Measurements from ENCODE around the gene ESAM. TPM values are rescaled to one million over a fixed set of nuclear protein-coding genes. Genes with fewer than 3 reads are reported as not detected.
A peak's percentile ranks its signal among the peaks of the same experiment; 100 is the strongest.

Gene ESAM
- polyA plus RNA-seq, 3 donors: 0.18 to 0.74 (median 0.49) TPM

- H2AFZ ChIP-seq (ENCODE audit: insufficient read depth, low read depth, low read length, poor library complexity, severe bottlenecking): no peak overlapping the region
- no CpG with 5 or more reads among the region's 3 CpGs for WGBS (ENCODE audit: insufficient coverage)
- H3K27ac Mint-ChIP-seq: no peak overlapping the region
- intact Hi-C loops (cut with micrococcal nuclease): loop anchor here in 1 of 2 donors (5.0 kb wide), 1 partner anchor 133 kb away; the partner anchor contains the start of genes SIAE and SPA17
- H3K27me3 ChIP-seq (ENCODE audit: control insufficient read depth in 2 of 2, insufficient read depth in 2 of 2, low read length in 2 of 2): peaks cover 11 to 33% of the 10 kb centered on the region in 2 donors
- H3K36me3 Mint-ChIP-seq: no peaks in the 10 kb centered on the region
- H3K4me1 Mint-ChIP-seq: peaks cover 9% of the 10 kb centered on the region
- no peak for TF ChIP-seq CTCF (IDR thresholded peaks at IDR 0.05)
- H3K27ac ChIP-seq (ENCODE audit: low read depth in 1 of 2, low read length in 2 of 2): no peak overlapping the region
- peaks cover 6 to 8% of the 10 kb centered on the region in 2 donors for H3K4me1 ChIP-seq (ENCODE audit: control insufficient read depth in 1 of 2, insufficient read depth in 2 of 2, low read length in 2 of 2)
- peak overlapping the region in 1 of 2 donors; percentile 3 for H3K4me3 Mint-ChIP-seq
- H3K36me3 ChIP-seq (replicated peaks in 1 of 2; ENCODE audit: control insufficient read depth in 1 of 2, insufficient read depth in 2 of 2, low read length in 2 of 2): no peaks in the 10 kb centered on the region
- H3K79me2 ChIP-seq (ENCODE audit: insufficient read depth, low read length): no peaks in the 10 kb centered on the region
- no peak overlapping the region for H3K4me2 ChIP-seq (replicated peaks; ENCODE audit: extremely low read depth, low read length, poor library complexity, severe bottlenecking)
- DNase-seq: no peak
- H3K9ac ChIP-seq (ENCODE audit: insufficient read depth, low read length, poor library complexity, severe bottlenecking): no peak overlapping the region
- H3K4me3 ChIP-seq (replicated peaks in 1 of 3; ENCODE audit: low read depth in 2 of 3, low read length in 3 of 3): no peak overlapping the region
- peaks cover 31 to 49% (median 44%) of the 10 kb centered on the region in 3 donors for H3K27me3 Mint-ChIP-seq (ENCODE audit: low read depth in 3 of 3)
- no peaks in the 10 kb centered on the region for H3K9me3 ChIP-seq (replicated peaks in 1 of 2; ENCODE audit: control insufficient read depth in 1 of 2, insufficient read depth in 1 of 2, low read length in 2 of 2)
- H3K9me3 Mint-ChIP-seq: no peaks in the 10 kb centered on the region
- no peaks in the 10 kb centered on the region for H4K20me1 ChIP-seq (ENCODE audit: insufficient read depth, low read length)
Measured at GRCh38 chr11:124804884-124805283, 42.8 kb upstream of the ESAM start.

GRCh38 chr11:124801636-124802312 lies 39.7 kb upstream of the ESAM start:
- Histone ChIP-seq H3K79me2 (ENCODE audit: insufficient read depth, low read length) (peaks cover 29% of the 10 kb centered on the region), H4K20me1 (ENCODE audit: insufficient read depth, low read length) (peaks cover 15% of the 10 kb centered on the region), H3K27me3 (ENCODE audit: control insufficient read depth in 2 of 2, insufficient read depth in 2 of 2, low read length in 2 of 2) (peaks cover 15 to 27% of the 10 kb centered on the region in 2 donors), H3K4me2 (replicated peaks; ENCODE audit: extremely low read depth, low read length, poor library complexity, severe bottlenecking) (no peak overlapping the region), H3K4me3 (replicated peaks in 1 of 3; ENCODE audit: low read depth in 2 of 3, low read length in 3 of 3) (no peak overlapping the region), H2AFZ (ENCODE audit: insufficient read depth, low read depth, low read length, poor library complexity, severe bottlenecking) (no peak overlapping the region), H3K36me3 (replicated peaks in 1 of 2; ENCODE audit: control insufficient read depth in 1 of 2, insufficient read depth in 2 of 2, low read length in 2 of 2) (no peaks in the 10 kb centered on the region), H3K9ac (ENCODE audit: insufficient read depth, low read length, poor library complexity, severe bottlenecking) (no peak overlapping the region), H3K27ac (ENCODE audit: low read depth in 1 of 2, low read length in 2 of 2) (no peak overlapping the region), H3K4me1 (ENCODE audit: control insufficient read depth in 1 of 2, insufficient read depth in 2 of 2, low read length in 2 of 2) (peaks cover 18 to 22% of the 10 kb centered on the region in 2 donors), H3K9me3 (replicated peaks in 1 of 2; ENCODE audit: control insufficient read depth in 1 of 2, insufficient read depth in 1 of 2, low read length in 2 of 2) (no peaks in the 10 kb centered on the region)
- H3K27me3 Mint-ChIP-seq (ENCODE audit: low read depth in 3 of 3): peaks cover 23 to 46% (median 45%) of the 10 kb centered on the region in 3 donors
- H3K27ac Mint-ChIP-seq: peak overlapping the region in 1 of 7 donors; percentile 41
- DNase-seq: no peak
- H3K36me3 Mint-ChIP-seq: peaks cover 2 to 6% of the 10 kb centered on the region in 2 donors
- peaks cover 26% of the 10 kb centered on the region for H3K4me1 Mint-ChIP-seq
- peak overlapping the region in 1 of 2 donors; percentile 57 for H3K4me3 Mint-ChIP-seq
- peaks cover 0 to 2% (median 0%) of the 10 kb centered on the region in 7 donors for H3K9me3 Mint-ChIP-seq
- WGBS (ENCODE audit: insufficient coverage): 83% methylated on average over 1 of the region's 8 CpGs
- TF ChIP-seq CTCF (IDR thresholded peaks at IDR 0.05): no peak
- intact Hi-C loops (cut with micrococcal nuclease): loop anchor here in 1 of 2 donors (5.0 kb wide), 1 partner anchor 129 kb away; the partner anchor contains the start of genes SIAE and SPA17

Data from CD14-positive monocyte (primary cell).